Activated naive CD4-positive, alpha-beta T cell (primary cell): Measurements from ENCODE around the gene PEX1.
A peak's percentile ranks its signal among the peaks of the same experiment; 100 is the strongest.
"Not testable (repeated sequence)": the region's sequence is repeated elsewhere in the genome, so short reads cannot be mapped to it uniquely, and the experiment has no call there.

ENCODE experiments used
- DNase-seq, 4 experiments: peaks; one replicate each; lab custom pipeline; 2025; lab: John Stamatoyannopoulos, UW

PEX1 gene

DNA sequence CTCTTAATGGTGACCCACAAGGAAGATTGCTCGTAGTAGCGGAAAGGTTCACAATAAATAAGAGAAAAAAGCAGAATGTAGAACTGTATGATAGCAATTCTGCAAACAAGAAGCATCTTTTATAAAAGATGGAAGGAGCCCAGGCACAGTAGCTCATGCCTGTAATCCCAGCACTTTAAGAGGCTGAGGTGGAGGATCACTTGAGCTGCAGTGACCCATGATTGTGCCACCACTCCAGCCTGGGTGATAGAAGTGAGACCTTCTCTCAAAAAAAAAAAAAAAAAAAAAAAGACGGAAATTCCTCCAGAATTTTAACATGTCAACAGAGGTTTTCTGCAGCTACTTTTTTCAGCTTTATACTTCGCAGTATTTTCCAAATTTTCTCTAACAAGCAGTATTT is 67.8 kb downstream of the PEX1 start:
- DNase-seq, result no peak

DNA sequence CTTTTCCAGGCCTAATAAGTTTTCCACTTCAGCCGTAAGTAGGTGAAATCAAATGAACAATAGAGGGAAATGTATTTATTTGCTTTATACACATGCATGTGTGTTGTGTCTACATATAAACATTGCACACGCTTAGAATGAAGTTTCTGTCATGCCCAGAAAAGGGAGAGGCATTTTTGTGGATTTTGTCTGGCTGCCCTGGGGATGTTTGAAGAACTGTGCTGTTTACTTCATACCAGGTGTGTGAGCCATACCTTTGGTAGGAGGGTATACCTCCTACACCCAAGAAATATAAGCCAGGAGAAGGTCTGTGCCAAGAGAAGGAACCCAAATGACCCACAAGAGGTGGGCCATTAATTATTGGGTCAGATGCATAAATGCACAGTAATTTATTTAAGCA is 68.2 kb downstream of the PEX1 start:
- no peak for DNase-seq

DNA sequence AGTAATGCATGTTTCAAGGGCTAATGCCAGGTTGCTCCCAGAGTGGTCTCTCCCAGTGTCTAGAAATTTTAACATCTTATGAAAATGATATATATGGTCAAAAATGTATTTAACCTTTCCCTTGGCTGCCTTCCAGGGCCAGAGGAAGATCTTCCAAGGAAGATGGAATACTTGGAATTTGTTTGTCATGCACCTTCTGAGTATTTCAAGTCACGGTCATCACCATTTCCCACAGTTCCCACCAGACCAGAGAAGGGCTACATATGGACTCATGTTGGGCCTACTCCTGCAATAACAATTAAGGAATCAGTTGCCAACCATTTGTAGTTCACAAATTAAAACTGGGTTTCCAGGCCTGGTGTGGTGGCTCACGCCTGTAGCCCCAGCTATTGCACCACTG is 72.1 kb downstream of the PEX1 start:
- no peak for DNase-seq

DNA sequence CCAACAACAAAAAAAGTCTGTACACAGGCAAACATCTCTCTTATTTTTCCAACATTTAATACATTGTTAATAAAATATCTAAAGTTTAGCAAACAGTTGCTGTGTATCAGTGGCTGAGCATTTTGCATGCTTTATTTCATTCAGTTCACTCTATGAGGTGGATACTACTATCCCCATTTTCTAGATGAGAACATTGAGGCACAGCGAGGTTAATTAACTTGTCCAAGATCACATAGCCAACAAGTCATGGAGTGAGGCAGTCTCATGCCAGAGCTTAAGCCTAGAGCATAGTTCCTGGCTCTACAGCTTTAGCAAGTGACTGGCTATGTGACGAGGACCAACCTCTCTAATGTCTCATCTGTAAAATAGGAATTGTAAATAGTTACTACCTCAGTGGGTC is 76.7 kb downstream of the PEX1 start:
- no peak for DNase-seq

DNA sequence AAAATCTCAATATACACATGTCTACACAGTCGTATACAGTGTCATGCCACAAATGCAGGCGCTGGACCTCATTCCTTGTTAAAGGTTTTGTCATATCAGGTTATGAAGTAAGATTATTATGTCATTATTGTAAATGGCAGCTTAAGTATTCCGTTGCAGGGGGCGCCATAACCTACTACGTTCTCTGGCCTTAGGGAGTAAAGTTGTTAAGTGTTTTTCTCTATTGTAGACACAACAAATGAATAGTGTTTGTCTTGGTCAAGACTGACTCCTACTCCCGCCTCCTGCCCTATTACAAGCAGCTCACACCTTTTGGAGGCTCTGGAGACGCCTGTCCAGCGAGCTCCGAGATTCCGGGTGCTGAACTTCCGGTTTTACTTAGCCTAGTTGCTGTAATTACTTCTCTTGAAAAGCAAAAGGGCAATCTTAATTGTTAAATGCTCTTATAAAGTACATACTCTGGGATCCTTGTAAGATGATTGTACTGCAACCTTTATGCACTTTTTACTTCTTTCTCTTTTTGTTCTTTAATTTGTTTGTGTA is 80.0 kb downstream of the PEX1 start:
- peak in 3 of 4 experiments; percentile 17 to 51 (median 42) for DNase-seq

DNA sequence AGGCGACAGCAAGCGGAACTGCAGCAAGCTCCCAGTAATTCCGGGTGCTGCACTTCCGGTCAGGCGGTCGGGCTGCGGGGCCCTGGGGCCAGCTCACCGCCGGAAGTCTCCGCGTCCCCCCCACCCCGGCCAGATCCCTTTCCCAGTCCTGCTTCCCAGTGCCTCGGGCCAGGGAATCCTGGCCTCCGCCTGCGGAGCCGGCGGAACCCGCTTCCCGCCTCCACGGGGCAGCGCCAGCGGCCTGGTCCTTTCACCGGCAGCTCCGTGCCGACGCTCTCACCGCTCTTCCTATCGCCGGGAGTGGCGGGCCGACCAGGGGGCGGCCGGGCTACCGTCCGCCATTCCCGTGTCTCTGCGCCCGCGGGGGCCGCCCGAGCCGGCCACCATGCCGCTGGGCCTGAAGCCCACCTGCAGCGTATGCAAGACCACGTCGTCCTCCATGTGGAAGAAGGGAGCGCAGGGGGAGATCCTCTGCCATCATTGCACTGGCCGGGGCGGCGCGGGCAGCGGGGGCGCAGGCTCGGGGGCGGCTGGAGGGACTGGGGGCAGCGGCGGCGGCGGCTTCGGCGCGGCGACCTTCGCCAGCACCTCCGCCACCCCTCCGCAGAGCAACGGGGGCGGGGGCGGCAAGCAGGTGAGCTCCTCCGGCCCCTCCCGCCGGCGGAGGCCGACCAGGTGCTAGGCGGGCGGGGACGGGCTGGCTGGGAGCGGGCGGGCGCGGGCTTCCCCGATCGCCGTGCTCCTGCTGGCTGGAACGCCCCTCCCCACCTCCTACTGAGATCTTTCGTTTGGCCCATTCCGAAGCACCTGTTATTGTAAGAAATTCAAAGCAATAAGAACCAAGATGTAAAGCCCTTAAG is 80.7 kb downstream of the PEX1 start, which contains the start of gene GATAD1:
Gene GATAD1, plus strand, starts transcription at position 138 of the 860 bp plus-strand sequence. Its CDS starts 248 bp downstream, at position 386.
- peak; percentile 32 to 64 (median 47) for DNase-seq

DNA sequence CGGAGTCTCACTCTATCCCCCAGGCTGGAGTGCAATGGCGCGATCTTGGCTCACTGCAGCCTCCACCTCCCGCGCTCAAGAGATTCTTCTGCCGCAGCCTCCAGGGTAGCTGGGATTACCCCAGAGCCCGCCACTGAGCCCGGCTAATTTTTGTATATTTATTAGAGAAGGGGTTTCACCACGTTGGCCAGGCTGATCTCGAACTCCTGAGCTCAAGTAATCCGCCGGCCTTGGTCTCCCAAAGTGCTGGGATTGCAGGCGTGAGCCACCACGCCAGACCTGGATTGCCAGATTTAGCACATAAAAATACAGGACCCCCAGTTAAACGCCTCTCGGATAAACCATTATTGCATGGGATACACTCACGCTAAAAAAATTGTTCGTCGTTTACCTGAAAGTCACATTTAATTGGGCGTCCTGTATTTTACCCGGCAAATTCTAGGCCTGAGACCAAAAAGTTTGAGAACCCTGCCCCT is 81.4 kb downstream of the PEX1 start:
- peak in 1 of 4 experiments; percentile 16 for DNase-seq

DNA sequence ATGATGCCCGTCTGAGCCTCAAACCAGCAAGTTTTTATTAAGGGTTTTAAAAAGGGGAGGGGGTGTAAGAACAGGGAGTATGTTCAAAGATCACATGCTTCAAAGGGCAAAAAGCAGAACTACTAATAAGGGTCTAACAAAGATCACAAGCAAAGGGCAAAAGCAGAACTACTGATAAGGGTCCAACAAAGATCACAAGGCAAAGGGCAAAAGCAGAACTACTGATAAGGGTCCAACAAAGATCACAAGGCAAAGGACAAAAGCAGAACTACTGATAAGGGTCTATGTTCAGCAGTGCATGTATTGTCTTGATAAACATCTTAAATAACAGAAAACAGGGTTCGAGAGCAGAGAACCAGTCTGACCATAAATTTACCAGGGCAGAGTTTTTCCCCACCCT is 85.6 kb downstream of the PEX1 start:
- DNase-seq, result not testable (repeated sequence)

DNA sequence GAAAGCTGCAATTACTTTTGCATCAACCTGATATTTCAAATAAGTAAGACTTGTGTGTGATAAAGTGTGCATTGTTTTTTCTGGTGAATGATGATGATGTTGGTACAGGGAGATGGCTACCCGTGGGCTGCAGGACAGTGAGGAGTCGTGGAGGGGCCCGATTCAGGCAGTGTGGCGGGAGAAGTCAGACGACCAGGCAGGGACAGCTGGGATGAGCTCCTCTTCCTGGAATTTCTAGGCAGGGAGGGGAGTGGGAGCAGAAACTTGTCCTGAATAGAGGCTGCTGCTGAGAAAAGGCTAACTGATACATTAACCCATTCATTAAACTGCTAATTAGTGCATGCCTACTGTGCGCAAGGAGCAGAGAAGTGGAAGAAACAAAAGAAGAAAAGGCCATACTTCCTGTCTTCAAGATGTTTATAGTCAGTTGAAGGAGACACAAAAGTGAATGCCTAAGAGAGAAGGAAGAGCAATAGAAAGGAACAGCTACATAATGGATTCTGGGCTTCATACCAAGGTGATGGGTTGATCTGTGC is 90.3 kb downstream of the PEX1 start:
- no peak for DNase-seq
